ENCODE results near the gene RTP5.
A peak's percentile ranks its signal among the peaks of the same experiment; 100 is the strongest.

Gene RTP5

GRCh38 chr2:241890524-241891235 lies 21.2 kb downstream of the RTP5 start:
- DNase-seq: no peak

GRCh38 chr2:241891315-241891987 lies 21.9 kb downstream of the RTP5 start:
- DNase-seq: no peak

GRCh38 chr2:241891988-241892298 lies 22.4 kb downstream of the RTP5 start:
- no peak for DNase-seq

- no peak for DNase-seq
Measured at GRCh38 chr2:241892299-241893137, 23.0 kb downstream of the RTP5 start.

DNA sequence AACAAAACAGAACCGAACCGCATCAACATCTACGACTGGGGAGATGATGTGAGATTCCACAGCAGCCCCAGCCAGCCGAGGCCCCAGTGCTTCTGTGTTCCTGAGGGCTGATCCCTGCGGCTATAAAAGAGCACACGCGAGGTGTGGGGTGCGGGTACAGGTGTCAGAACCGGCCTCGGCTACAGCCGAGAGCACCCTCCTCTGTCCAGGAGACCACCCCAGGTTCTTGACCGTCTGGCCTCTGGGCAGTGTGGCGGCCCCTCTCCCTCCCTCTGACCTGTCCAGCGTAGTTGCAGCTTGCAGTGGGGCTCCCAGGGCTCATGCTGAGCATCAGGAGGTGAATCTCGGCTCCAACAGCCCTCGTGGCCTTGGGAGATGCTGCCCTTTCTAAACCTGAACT lies 23.7 kb downstream of the RTP5 start:
- no peak for DNase-seq

DNA sequence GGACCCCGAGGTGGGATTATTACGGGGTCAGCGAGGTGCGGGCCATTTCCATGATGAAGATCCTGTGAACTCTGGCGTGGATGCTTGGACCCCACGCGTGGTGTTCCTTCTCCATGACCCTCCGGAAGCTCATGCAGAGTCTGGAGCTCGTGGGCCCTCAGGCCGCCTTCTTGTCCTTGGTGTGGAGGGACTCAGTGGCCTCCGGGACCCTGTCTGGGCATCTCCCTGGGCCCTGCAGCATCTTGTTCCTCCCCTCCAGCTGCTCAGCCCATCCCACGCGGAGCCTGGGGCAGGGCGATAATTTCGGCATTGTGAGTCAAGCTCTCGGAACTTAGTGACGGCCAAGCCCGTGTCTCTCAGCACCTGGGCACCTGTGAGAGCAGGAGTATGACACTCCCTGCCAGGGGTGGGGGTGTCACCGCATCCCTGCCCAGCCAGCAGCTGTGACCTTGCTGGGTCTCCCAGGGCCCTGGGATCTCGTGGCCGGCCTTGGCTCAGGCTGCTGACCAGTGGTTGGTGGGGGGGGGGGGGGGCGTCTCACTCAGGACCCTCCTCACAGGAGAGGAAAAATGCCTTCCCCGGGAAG lies 24.6 kb downstream of the RTP5 start:
- DNase-seq: no peak

GRCh38 chr2:241894681-241895426 lies 25.3 kb downstream of the RTP5 start:
- no peak for DNase-seq

DNA sequence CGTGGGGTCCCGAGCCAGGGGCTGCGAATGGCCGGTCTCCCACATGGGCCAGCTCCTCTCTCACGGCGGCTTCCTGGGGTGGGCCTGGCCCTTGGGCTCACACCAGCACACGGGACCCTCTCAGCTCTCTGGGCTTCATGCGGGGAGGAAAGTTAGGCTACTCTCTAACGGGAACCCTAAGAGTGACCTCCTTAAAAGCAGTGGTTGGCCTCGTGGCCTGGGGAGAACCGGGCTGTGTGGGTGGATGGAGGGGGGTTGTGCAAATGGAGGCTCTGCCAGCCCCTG lies 25.8 kb downstream of the RTP5 start:
- no peak for DNase-seq

DNA sequence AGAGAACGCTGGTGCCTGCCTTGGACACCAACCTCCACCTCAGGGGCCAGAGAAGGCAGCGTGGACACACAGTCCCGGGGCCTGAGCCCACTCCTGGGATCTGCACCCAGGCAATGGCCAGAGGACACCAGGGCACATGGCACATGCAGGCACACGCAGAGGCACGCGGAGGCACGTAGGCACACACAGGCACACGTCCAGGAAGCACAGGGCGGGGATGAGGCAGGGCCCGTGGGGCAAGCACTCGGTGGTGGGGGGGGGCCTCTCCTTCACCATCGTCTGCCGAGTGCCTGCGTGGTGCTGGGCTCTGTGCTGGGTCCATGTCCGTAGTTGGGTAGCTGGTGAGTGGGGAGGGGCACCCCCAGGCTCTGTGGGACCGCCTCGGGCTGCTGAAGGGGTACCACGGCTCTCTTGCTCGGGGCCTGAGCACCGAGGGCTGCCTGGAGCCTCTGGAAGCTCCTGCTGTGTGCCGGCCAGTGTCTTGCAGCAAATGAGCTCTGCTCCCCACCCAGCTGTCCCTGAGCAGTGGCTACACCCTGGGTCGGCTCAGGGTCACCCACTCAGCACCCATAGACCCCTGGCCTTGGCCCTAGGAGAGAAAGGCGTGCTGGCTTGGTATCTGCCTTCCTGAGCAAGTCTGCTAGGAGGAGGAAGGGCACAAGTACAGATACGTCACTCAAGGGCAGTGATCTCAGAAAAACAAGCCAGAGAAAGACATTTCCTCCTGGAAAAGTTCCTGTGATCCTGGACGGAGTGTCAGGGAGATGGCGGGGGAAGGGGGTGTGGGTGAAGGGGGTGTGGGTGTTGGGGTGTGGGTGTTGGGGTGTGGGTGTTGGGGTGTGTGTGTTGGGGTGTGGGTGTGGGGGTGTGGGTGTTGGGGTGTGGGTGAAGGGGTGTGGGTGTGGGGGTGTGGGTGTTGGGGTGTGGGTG lies 26.4 kb downstream of the RTP5 start:
- peak; percentile 29 to 39 for DNase-seq

GRCh38 chr2:241896746-241897201 lies 27.2 kb downstream of the RTP5 start:
- DNase-seq: no peak

DNA sequence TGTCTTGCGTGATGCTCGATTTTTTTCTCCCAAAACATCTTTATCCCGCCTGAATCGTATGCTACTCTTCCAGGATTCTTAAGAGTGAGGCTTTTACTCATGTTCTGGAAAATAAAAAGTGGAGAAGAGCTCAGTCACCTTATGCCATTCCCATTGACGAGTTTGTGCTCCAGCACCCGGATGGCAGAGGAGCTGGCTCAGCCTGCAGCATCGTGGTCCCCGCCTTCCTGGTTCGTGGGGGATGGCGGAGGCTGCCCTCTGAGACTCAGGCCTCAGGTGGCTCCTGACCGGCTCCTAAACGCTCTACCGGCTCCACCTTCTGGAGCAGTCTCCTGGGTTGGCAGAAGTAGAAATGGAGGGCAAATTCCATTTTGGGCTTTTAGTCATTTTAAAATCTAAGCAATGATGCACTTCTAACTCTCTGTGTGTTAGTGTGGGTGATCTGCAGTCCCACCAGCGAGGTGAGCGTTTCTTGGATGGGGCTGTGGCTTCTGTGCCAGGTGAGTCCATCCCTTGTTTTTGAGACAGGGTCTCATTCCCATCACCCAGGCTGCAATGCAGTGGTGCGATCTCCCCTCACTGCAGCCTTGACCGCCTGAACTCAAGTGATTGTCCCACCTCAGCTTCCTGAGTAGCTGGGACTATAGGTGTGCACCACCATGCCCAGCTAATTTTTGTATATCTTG lies 27.8 kb downstream of the RTP5 start:
- no peak for DNase-seq

- DNase-seq: no peak
Measured at GRCh38 chr2:241898463-241899270, 29.1 kb downstream of the RTP5 start.

- no peak for DNase-seq
Measured at GRCh38 chr2:241900251-241901017, 30.9 kb downstream of the RTP5 start.

DNA sequence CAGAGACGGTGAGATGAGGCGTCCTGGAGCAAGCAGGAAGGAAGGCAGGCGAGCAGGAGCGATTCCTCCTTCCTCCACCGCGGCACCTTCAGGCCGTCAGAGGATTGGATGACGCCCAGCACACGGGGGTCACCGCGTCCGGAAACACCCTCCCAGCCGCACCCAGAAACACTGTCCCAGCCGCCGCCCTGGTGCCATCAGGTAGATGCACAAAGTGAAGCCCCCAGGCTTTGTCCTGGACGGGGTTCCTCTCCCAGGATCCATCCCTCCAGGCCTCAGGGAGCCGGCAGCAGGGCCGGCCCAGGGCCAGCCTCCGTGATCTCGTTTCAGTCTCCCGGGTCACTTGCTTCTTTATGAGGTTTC lies 31.5 kb downstream of the RTP5 start:
- no peak for DNase-seq

- no peak for DNase-seq
Measured at GRCh38 chr2:241901500-241902351, 32.2 kb downstream of the RTP5 start.

DNA sequence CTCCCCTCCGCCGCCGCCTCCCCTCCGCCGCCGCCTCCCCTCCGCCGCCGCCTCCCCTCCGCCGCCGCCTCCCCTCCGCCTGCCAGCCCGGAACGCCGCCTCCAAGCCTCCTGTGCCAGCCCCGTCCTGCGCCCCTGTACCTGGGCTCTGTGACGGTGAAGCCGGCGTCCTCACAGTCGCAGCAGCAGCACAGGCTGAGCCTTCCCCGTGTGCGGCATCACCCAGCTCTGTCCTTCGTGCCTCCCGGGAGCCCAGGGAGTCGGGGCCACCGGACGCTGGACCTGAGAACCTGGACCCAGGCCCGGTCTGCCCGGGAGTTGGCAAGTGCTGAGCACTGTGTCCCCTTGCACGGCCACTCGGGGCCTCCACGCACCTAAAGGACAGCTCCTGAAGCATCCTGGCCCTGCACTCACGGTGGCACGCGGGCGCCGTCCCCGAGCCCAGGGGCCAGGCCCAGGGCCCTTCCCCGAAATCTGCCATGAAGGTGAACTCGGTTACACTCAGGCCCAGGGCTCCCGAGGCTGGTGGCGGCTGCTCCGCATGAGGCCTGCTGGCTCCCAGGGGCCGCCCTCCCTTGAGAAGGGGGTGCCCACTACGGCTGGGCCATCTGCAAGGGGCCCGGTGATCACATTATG lies 32.9 kb downstream of the RTP5 start:
- DNase-seq: no peak

GRCh38 chr2:241903121-241904010 lies 33.8 kb downstream of the RTP5 start:
- DNase-seq: no peak

Data from activated CD4-positive, alpha-beta T cell treated with anti-CD3 and anti-CD28 coated beads, Interleukin-2, amount 50 U/mL, for 48 hours (primary cell).